Muscle layer of colon (tissue), 2 donors: Measurements from ENCODE around the gene TMEM209.
"Not testable (repeated sequence)": the region's sequence is repeated elsewhere in the genome, so short reads cannot be mapped to it uniquely, and the experiment has no call there.

ENCODE experiments used
- H3K27ac ChIP-seq: one replicate; pipeline ENCODE4 v1.7.0; 2013; ENCODE audit warnings: low read depth, mild to moderate bottlenecking, low read length, moderate library complexity
- H3K27me3 ChIP-seq, 2 donors: one replicate each; pipeline ENCODE4 v1.7.0; 2013; ENCODE audit warnings: low read length in 2 of 2, mild to moderate bottlenecking in 2 of 2; ENCODE audit not compliant: insufficient read depth in 2 of 2, control insufficient read depth in 1 of 2
- H3K36me3 ChIP-seq: one replicate; pipeline ENCODE4 v1.7.0; 2013; ENCODE audit warnings: mild to moderate bottlenecking, low read length; ENCODE audit not compliant: insufficient read depth
- H3K4me1 ChIP-seq: one replicate; pipeline ENCODE4 v1.7.0; 2013; ENCODE audit warnings: mild to moderate bottlenecking, low read length; ENCODE audit not compliant: insufficient read depth
- H3K4me3 ChIP-seq, 2 donors: one replicate each; pipeline ENCODE4 v1.7.0; 2013; ENCODE audit warnings: low read length in 2 of 2, low read depth in 1 of 2, mild to moderate bottlenecking in 1 of 2, moderate library complexity in 1 of 2
- H3K9ac ChIP-seq: one replicate; pipeline ENCODE4 v1.7.0; 2013; ENCODE audit warnings: low read length
- H3K9me3 ChIP-seq: one replicate; pipeline ENCODE4 v1.7.0; 2013; ENCODE audit warnings: mild to moderate bottlenecking, low read length
- donor health status: abdominal sarcoma.
- donor health status: Adenocarcinoma of cecum.

Gene TMEM209

DNA sequence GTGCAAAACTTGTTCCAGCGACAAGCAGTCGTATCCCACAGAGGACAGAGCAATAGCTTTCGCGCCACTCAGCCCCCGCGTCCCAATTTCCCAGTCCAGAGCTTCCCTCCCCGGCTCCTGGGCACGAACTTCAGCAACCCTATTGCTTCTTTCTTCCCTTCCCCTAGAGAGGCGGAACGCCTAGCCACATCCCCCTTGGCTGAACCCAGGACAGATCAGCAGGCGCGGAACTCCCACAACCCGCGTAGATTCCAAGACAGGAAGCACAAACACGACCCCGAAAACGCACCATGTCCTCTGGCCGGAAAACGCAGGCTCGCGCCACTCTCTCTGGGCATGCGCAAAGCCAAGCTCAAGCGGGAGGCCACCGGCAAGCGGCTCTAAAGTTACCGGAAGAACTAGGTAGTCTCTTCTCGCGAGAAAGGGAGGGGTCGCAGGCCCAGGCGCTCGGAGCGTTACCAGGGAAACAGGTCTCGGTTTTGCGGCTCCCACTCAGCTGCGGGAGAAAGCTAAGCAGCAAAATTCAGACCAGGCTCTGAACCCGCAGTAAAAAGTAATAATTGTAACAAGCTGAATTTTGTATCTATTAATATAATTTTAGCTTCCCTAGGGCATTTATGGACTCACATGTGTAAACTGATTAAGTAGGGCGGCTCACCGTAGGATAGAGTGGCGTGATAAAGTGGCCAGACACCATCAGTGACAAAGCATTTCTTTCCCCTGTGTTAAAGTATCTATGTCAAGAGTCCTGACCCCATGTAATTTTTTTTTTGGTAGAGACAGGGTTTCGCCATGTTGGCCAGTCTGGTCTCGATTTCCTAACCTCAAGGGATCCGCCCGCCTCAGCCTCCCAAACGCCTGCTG is at the start of gene TMEM209:
Gene TMEM209 (minus strand): TSS at position 323 of the 864 bp plus-strand sequence. CDS start 31 bp downstream, at position 292.
- peaks cover 27% of the 10 kb centered on the region for H3K36me3 ChIP-seq
- H3K27me3 ChIP-seq = no peaks in the 10 kb centered on the region
- H3K4me1 ChIP-seq = peaks cover 6% of the 10 kb centered on the region
- H3K9ac ChIP-seq = peak within 1 kb of the TSS; percentile 89
- peak within 1 kb of the TSS; percentile 66 to 100 for H3K4me3 ChIP-seq
- H3K27ac ChIP-seq = peak within 1 kb of the TSS; percentile 70
- no peaks in the 10 kb centered on the region for H3K9me3 ChIP-seq

DNA sequence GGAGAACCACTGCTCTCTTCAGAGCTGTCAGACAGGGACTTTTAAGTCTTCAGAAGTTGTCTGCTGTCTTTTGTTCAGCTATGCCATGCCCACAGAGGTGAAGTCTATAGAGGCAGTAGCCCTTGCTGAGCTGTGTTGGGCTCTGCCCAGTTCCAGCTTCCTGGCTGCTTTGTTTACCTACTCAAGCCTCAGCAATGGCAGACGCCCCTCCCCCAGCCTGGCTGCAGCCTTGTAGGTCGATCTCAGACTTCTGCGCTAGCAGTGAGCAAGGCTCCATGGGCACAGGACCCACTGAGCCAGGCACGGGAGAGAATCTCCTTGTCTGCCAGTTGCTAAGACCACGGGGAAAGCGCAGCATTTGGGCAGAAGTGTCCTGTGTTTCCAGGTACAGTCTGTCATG is 49.3 kb upstream of the TMEM209 start:
- H3K36me3 ChIP-seq = no peaks in the 10 kb centered on the region
- H3K27me3 ChIP-seq = no peaks in the 10 kb centered on the region
- peaks cover 4% of the 10 kb centered on the region for H3K9me3 ChIP-seq
- no peak overlapping the region for H3K4me3 ChIP-seq
- no peaks in the 10 kb centered on the region for H3K4me1 ChIP-seq
- no peak overlapping the region for H3K9ac ChIP-seq
- H3K27ac ChIP-seq = no peak overlapping the region

DNA sequence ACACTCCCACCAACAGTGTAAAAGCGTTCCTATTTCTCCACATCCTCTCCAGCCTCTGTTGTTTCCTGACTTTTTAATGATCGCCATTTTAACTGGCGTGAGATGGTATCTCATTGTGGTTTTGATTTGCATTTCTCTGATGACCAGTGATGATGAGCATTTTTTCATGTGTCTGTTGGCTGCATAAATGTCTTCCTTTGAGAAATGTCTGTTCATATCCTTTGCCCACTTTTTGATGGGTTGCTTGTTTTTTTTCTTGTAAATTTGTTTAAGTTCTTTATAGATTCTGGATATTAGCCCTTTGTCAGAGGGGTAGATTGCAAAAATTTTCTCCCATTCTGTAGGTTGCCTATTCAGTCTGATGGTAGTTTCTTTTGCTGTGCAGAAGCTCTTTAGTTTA is 44.4 kb upstream of the TMEM209 start:
- H3K9me3 ChIP-seq, H3K36me3 ChIP-seq, H3K27me3 ChIP-seq, H3K4me3 ChIP-seq, H3K9ac ChIP-seq, H3K4me1 ChIP-seq, H3K27ac ChIP-seq: not testable (repeated sequence)

DNA sequence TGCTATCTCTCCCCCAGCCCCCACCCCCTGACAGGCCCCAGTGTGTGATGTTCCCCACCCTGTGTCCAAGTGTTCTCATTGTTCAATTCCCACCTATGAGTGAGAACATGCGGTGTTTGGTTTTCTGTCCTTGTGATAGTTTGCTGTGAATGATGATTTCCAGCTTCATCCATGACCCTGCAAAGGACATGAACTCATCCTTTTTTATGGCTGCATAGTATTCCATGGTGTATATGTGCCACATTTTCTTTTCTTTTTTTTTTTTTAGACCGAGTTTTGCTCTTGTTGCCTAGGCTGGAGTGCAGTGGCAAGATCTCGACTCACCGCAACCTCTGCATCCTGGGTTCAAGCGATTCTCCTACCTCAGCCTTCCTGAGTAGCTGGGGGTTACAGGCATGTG is 43.6 kb upstream of the TMEM209 start:
- H3K4me1 ChIP-seq, H3K4me3 ChIP-seq, H3K27ac ChIP-seq, H3K27me3 ChIP-seq, H3K9me3 ChIP-seq, H3K9ac ChIP-seq, H3K36me3 ChIP-seq: not testable (repeated sequence)

GRCh38 chr7:130246491-130246890 is 41.3 kb upstream of the TMEM209 start:
- not testable (repeated sequence) for H3K27ac ChIP-seq, H3K27me3 ChIP-seq, H3K4me1 ChIP-seq, H3K36me3 ChIP-seq, H3K9me3 ChIP-seq, H3K4me3 ChIP-seq, H3K9ac ChIP-seq

DNA sequence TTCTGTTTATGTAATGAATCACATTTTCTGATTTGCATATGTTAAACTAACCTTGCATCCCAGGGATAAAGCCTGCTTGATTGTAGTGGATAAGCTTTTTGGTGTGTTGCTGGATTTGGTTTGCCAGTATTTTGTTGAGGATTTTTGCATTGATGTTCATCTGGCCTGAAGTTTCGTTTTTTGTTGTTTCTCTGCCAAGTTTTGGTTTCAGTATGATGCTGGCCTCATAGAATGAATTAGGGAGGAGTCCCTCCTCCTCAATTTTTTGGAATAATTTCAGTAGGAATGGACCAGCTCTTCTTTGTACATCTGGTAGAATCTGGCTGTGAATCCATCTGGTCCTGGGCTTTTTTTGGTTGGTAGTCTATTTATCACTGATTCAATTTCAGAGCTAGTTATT is 38.3 kb upstream of the TMEM209 start:
- not testable (repeated sequence) for H3K4me1 ChIP-seq, H3K9me3 ChIP-seq, H3K36me3 ChIP-seq, H3K27ac ChIP-seq, H3K27me3 ChIP-seq, H3K4me3 ChIP-seq, H3K9ac ChIP-seq

GRCh38 chr7:130242198-130243014 is 37.2 kb upstream of the TMEM209 start:
- no peak overlapping the region for H3K4me3 ChIP-seq
- no peaks in the 10 kb centered on the region for H3K4me1 ChIP-seq
- no peaks in the 10 kb centered on the region for H3K27me3 ChIP-seq
- H3K9me3 ChIP-seq = no peaks in the 10 kb centered on the region
- H3K27ac ChIP-seq = no peak overlapping the region
- H3K36me3 ChIP-seq = no peaks in the 10 kb centered on the region
- H3K9ac ChIP-seq = no peak overlapping the region

GRCh38 chr7:130240240-130240639 is 35.0 kb upstream of the TMEM209 start:
- Histone ChIP-seq H3K4me3 (no peak overlapping the region), H3K36me3 (no peaks in the 10 kb centered on the region), H3K9ac (no peak overlapping the region), H3K27ac (no peak overlapping the region), H3K9me3 (no peaks in the 10 kb centered on the region), H3K4me1 (no peaks in the 10 kb centered on the region), H3K27me3 (no peaks in the 10 kb centered on the region)

GRCh38 chr7:130236361-130236760 is 31.2 kb upstream of the TMEM209 start:
- not testable (repeated sequence) for H3K4me3 ChIP-seq, H3K27me3 ChIP-seq, H3K9me3 ChIP-seq, H3K4me1 ChIP-seq, H3K36me3 ChIP-seq, H3K9ac ChIP-seq, H3K27ac ChIP-seq

- Histone ChIP-seq H3K9me3 (no peaks in the 10 kb centered on the region), H3K27me3 (no peaks in the 10 kb centered on the region), H3K36me3 (no peaks in the 10 kb centered on the region), H3K27ac (no peak overlapping the region), H3K4me1 (peaks cover 1% of the 10 kb centered on the region), H3K9ac (no peak overlapping the region), H3K4me3 (no peak overlapping the region)
These were observed 28.9 kb upstream of the TMEM209 start for GRCh38 chr7:130234078-130234477.

- H3K4me3 ChIP-seq = no peak overlapping the region
- no peaks in the 10 kb centered on the region for H3K9me3 ChIP-seq
- H3K36me3 ChIP-seq = no peaks in the 10 kb centered on the region
- peaks cover 15% of the 10 kb centered on the region for H3K4me1 ChIP-seq
- no peak overlapping the region for H3K9ac ChIP-seq
- H3K27me3 ChIP-seq = no peaks in the 10 kb centered on the region
- H3K27ac ChIP-seq = no peak overlapping the region
These were observed 27.0 kb upstream of the TMEM209 start for GRCh38 chr7:130232209-130232608.
